ENCODE measurements around the gene ZNF423.

GRCh38 chr16:49688036-49688697 is 167.7 kb downstream of the ZNF423 start:
- TF ChIP-seq, protein P1, sequence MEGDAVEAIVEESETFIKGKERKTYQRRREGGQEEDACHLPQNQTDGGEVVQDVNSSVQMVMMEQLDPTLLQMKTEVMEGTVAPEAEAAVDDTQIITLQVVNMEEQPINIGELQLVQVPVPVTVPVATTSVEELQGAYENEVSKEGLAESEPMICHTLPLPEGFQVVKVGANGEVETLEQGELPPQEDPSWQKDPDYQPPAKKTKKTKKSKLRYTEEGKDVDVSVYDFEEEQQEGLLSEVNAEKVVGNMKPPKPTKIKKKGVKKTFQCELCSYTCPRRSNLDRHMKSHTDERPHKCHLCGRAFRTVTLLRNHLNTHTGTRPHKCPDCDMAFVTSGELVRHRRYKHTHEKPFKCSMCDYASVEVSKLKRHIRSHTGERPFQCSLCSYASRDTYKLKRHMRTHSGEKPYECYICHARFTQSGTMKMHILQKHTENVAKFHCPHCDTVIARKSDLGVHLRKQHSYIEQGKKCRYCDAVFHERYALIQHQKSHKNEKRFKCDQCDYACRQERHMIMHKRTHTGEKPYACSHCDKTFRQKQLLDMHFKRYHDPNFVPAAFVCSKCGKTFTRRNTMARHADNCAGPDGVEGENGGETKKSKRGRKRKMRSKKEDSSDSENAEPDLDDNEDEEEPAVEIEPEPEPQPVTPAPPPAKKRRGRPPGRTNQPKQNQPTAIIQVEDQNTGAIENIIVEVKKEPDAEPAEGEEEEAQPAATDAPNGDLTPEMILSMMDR (IDR thresholded peaks at IDR 0.05; ENCODE audit: low read length): no peak
- TF ChIP-seq EZH2 (optimal IDR thresholded peaks at IDR 0.05; ENCODE audit: low read depth, low read length): no peak

Data from MM.1S (cell line).